HG03469 (cell line): ENCODE measurements around the gene STX10.

Experiments used
- ATAC-seq: cut with Tn5 transposase; IDR thresholded peaks from one replicate; pipeline ENCODE4 v1.9.1; 2021; ENCODE audit warnings: mild to moderate bottlenecking, moderate library complexity, moderate number of reproducible peaks; ENCODE audit not compliant: unreplicated experiment

STX10 gene

DNA sequence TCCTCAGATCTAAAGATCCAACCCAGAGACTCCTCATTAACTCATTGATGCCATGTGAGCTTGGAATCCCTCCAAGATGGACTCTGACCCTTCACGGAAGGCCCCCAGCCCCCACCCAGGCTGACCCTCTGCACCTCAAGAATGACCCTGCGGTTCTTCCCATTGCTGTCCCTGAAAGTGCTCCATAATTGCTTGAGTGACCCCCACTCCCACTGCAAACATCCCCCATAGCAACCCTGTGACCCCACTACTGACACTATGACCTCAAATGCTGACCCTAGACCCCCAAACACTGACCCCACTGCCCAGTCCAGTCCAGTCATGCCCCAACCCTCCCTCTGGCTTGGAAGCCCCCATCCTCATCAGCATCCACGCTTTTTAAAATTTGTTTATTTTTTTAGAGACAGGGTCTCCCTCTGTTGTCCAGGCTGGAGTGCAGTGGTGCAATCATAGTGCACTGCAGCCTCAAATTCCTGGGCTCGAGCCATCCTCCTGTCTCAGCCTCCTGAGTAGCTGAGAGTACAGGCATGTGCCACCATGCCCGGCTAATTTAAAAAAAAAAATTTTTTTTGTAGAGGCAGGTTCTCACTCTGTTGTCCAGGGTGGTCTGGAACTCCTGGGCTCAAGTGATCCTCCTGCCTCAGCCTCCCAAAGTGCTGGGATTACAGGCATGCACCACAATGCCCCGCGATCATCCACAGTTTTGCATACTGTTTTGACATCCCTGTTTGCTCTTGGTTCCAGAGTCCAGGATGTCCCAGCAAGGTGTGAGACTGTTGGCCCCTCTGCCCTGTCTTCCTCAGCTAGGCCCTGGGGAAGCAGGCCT, 48.4 kb downstream of the STX10 start:
- ATAC-seq = no peak

DNA sequence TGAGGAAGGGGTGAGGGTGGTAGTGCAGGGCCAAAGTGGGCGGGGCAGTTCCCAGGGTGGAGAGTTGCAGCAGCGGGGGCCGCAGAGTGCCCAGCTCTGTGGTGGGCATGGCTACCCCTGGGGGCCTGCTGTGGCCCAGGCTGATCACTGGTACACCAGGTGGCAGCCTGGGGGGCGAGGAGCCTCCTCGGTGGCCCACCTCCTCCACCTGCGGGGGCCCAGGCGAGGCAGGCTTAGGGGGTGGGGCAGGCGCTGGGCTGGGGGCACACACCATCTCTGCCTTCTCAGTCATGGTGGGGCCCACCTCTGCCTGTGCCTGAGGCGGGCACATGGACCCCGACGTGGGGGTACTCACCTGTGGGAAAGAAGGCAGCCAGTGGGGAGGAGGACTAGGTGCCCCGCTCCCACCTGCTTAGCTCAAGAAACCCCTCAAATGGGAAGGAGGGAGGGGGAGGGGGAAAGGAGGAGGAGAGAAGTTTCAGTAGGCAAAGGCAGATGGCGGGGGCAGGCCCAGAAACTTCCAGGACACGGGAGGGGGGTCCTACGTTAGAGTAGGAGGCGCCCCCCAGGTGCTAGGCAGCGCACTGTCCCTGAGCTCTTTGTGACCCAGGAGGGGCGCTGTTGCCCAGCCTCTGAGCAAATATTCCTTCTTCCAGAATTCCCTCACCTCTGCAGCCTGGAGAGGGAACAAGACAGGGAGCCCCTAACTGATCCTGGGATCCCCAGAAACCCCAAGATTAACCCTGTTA, 49.2 kb downstream of the STX10 start:
- no peak for ATAC-seq

- ATAC-seq = no peak
These were observed 50.1 kb downstream of the STX10 start for GRCh38 chr19:13100031-13100588.

- ATAC-seq = no peak
These were observed 50.8 kb downstream of the STX10 start for GRCh38 chr19:13099073-13099999.

- no peak for ATAC-seq
These were observed 51.7 kb downstream of the STX10 start for GRCh38 chr19:13098277-13099072.

DNA sequence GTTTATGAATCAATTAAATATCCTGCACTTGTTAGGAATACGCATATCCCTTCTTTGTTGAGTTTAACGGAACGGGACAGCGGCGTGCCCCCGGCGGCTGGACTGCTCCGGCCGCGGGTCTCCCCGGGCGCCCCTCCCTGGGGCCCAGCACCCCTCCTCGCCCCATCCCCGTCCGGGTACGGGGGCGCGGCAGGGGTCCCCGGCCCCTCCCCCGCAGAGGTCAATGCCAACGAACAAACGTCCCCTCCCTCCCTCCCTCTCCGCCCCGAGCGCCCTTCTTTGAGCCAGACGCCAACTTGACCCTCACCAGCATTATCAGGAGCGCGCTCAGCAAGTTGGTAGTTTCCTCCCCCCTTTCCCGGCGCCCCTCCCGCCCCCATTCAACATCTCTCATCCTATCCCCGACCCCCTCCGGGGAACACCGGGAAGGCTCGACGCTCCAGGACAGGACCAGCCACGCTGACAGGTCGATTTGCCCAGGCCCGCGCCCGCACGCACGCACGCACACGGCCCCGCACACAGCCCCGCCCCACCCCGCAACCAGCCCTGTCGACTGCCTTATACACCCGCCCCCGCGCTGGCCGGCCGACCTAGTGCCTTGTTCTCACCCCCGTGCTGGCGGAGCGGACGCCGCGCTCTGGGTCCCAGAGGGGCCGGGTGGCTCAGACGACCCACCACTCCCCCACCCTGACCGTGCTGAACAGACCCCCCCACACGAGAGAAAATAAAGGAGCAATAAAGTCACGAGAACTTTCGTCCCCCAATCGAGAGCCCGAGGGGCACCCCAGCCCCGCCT, 52.5 kb downstream of the STX10 start:
- ATAC-seq = no peak

DNA sequence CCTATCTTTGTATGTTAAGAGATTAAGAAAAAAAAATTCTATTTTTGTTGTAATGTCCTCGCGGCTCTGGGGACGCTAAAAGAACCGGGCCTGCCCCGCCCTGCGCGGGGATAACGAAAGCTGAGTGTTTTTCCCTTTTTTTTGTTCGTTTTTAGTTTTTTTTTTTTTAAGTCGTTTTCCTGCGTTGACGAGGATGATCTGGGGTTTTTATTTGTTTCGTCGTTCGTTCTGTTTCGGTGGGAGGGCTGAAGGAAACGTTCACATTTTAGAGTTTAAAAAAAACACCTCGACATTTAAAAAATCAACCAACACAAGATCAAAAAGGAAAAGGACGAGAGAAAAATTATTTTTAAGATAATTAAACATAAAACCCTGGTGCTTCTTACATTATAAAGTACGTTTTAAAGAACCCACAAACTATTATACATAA, 53.1 kb downstream of the STX10 start:
- ATAC-seq = no peak

DNA sequence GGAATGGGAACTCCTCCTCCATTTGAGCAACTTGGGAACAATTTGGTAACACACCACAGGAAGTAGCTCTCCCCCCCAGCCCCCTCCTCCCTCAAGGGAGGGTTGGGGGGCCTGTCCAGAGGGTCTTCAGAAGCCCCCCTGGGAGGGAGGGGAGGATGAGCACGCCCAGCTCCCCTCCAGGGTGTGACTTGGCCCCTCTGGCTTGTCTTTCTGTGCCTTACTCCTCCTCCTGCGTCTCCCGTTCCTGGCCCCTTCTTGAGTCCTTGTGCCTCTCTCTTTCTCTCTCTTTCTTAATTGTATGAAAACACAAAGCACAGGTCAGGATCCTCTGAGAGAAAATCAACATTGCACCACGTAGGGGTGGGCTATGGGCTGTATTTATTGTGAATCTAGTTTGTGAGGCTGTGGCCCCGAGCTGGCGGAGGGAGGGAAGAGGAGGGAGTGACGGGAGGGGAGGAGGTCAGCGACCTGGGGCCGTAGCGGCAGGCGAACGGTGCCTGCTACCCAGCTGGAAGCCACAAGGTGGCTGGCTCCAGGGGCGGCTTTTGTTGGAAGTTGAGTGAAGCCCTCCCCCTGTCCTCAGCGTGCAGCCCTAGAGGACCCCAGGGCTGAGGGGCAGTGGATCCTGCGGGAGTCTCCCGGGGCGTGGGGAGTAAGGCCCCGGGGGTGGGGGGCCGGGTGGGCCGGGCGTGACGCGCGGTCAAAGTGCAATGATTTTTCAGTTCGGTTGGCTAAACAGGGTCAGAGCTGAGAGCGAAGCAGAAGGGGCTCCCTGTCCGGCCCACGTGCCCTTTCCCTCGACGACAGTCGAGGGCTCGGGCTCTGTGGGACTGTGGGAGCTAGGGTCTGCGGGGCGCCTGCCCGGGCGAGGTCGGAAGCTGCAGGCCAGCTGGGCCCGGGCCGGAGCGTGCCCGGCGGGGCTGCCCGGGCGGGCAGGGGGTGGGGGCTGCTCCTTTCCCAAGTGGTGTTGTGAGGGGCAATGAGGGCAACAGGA, 53.9 kb downstream of the STX10 start:
- no peak for ATAC-seq

DNA sequence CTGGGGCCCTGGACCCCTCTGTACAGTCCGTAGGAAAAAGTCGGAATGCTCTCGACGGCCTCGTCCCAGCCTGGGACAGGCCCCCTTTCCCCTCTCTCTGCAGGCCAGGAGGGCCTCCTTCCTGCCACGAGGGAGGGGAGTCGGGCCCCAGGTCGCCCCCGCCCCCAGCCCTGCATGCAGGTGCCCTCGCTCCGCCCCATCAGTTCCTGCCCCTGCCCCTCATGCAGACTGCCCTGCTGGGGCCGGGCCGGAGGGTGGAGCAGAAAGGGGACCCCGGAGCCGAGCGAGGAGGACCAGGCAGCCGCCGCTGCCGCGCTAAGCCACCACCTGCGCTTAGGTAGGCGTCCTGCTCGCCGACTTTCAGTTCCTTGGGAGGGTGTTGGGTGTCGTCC, 54.8 kb downstream of the STX10 start:
- ATAC-seq = no peak

GRCh38 chr19:13094771-13095392, 55.3 kb downstream of the STX10 start:
- no peak for ATAC-seq

- no peak for ATAC-seq
These were observed 56.1 kb downstream of the STX10 start for GRCh38 chr19:13094106-13094504.
